ENCODE data around the gene OR2V2.

DNA sequence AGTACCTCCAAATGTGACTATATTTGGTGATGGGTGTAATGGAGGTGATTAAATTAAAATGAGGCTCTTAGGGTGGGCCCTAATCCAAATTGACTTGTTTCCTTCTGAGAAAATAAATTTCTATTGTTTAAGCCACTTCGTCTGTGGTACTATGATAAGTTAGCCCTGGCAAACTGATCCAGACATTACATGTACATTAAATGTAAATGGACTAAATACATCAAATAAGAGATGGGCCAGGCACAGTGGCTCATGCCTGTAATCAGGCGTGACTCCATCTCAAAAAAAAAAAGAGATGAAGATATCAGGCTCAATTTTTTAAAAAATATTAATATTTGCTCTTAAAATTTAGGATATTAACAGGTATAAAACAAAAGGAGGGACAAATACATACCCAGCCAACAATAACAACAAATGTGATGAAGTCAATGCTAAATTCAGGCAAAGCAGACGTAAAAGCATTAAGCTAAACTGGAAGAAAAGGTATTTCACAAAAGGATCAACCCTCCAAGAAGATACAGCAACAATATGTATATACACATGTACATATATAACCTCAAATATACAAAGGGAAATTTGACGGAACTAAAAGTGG, 10.9 kb upstream of the OR2V2 start:
- TF ChIP-seq, protein P1, sequence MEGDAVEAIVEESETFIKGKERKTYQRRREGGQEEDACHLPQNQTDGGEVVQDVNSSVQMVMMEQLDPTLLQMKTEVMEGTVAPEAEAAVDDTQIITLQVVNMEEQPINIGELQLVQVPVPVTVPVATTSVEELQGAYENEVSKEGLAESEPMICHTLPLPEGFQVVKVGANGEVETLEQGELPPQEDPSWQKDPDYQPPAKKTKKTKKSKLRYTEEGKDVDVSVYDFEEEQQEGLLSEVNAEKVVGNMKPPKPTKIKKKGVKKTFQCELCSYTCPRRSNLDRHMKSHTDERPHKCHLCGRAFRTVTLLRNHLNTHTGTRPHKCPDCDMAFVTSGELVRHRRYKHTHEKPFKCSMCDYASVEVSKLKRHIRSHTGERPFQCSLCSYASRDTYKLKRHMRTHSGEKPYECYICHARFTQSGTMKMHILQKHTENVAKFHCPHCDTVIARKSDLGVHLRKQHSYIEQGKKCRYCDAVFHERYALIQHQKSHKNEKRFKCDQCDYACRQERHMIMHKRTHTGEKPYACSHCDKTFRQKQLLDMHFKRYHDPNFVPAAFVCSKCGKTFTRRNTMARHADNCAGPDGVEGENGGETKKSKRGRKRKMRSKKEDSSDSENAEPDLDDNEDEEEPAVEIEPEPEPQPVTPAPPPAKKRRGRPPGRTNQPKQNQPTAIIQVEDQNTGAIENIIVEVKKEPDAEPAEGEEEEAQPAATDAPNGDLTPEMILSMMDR (IDR thresholded peaks at IDR 0.05), result no peak
- no peak for TF ChIP-seq POLR2A (IDR thresholded peaks at IDR 0.05)

Measured in gastroesophageal sphincter (tissue), 3 donors.